Erythroblast (primary cell): ENCODE measurements around the gene LHFPL6.

ENCODE experiments used
- GATA1 ChIP-seq: IDR thresholded peaks from 2 replicates; pipeline ENCODE4 v1.6.1; 2011; ENCODE audit warnings: low read depth, mild to moderate bottlenecking, control low read depth, low read length, moderate library complexity
- POLR2A ChIP-seq: IDR thresholded peaks from 2 replicates; pipeline ENCODE4 v1.6.1; 2011; ENCODE audit warnings: mild to moderate bottlenecking, low read length

DNA sequence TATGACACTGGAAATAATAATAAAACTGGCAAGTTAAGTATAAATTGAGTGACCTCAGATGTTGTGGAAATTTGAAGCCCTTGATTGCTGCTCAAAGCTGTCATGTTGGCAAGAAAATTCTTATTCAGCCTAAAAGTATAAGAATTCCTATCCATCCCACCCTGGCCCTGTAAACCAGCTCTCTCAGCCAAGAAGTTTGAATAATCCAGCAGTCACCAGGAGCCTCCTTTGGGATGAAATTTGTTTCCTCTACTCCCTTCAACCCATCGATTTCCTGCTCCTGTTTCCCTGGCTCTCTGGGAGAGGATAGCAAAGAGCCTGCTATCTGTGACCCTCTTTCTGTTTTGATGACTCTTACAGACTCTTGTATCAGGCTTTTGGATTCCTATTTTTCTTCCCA, 169.3 kb downstream of the LHFPL6 start:
- TF ChIP-seq GATA1 (no peak), POLR2A (no peak)
